HepG2 (cell line): ENCODE measurements around the gene PTPRF. TPM values are rescaled to one million over a fixed set of nuclear protein-coding genes. Genes with fewer than 3 reads are reported as not detected.

Experiments used
- ATAC-seq: fragments of 200-7000 bp; cut with Tn5 transposase; 3 replicates; pipeline ENCODE4 v1.9.1; 2020; ENCODE audit warnings: mild to moderate bottlenecking, moderate library complexity
- BruUV-seq: library from RNA; stranded (reverse); fragments of 400-500 nt; replicated peaks from 2 replicates; lab custom pipeline; 2021; lab: Mats Ljungman, UMichigan
- CTCF ChIA-PET: fragments of 300-600 bp; formaldehyde crosslinking; extraction: SDS; loops from one replicate; lab custom pipeline; 2021; ENCODE audit warnings: low total read pairs, inconsistent platforms, low intra/inter-chr PET ratio; lab: Yijun Ruan, JAX
- POLR2A ChIA-PET: fragments of 350-600 bp; sonication (Branson Sonifier 250); formaldehyde crosslinking; loops from one replicate; lab custom pipeline; 2020; ENCODE audit warnings: antibody characterized with exemption, inconsistent platforms; lab: Yijun Ruan, JAX
- DNase-seq: peaks from one replicate; pipeline ENCODE4 v3.0.0-alpha.2; 2015; ENCODE audit warnings: low spot score
- FAIRE-seq: peaks from 3 replicates; lab custom pipeline; 2011; peaks lifted over from hg19 to GRCh38; lab: Jason Lieb, UNC
- H2AFZ ChIP-seq: one replicate; pipeline ENCODE4 v1.6.1; 2011; ENCODE audit warnings: low read length, inconsistent platforms
- H3K27ac ChIP-seq: fragments of 300-600 bp; 3 replicates; pipeline ENCODE4 v1.8.0; 2011; ENCODE audit warnings: mixed run types, mild to moderate bottlenecking, mixed read lengths, low read length, inconsistent platforms; ENCODE audit not compliant: insufficient read depth; ENCODE audit errors: extremely low read length
- H3K27me3 ChIP-seq, 2 experiments: fragments of 200-600 bp in 1 of 2; 2 replicates in 1 of 2; 3 replicates in 1 of 2; pipeline versions ENCODE4 v1.6.0 to v1.8.0; 2011; ENCODE audit warnings: low read length in 2 of 2, mild to moderate bottlenecking in 2 of 2, moderate library complexity in 2 of 2, inconsistent platforms in 1 of 2; ENCODE audit not compliant: insufficient read depth in 2 of 2, control insufficient read depth in 1 of 2
- H3K36me3 ChIP-seq, 2 experiments: fragments of 200-600 bp in 1 of 2; replicated peaks in 1 of 2; 2 replicates in 1 of 2; 3 replicates in 1 of 2; pipeline versions ENCODE4 v1.5.1 to v1.8.0; 2011; ENCODE audit warnings: low read length in 2 of 2, inconsistent platforms in 1 of 2; ENCODE audit not compliant: insufficient read depth in 2 of 2, control insufficient read depth in 1 of 2
- H3K4me1 ChIP-seq: 2 replicates; pipeline ENCODE4 v1.5.1; 2012; ENCODE audit warnings: low read length, inconsistent platforms; ENCODE audit not compliant: insufficient read depth
- H3K4me2 ChIP-seq: 2 replicates; pipeline ENCODE4 v1.6.0; 2011; ENCODE audit warnings: low read depth, low read length, inconsistent platforms
- H3K4me3 ChIP-seq, 3 experiments: fragments of 200-600 bp in 1 of 3; sonication (generic), shearing (Covaris generic) in 1 of 3; replicated peaks in 1 of 3; 2 replicates each; pipeline ENCODE4 v1.5.1; 2011 to 2016; ENCODE audit warnings: low read length in 3 of 3, inconsistent platforms in 2 of 3, low read depth in 2 of 3, mild to moderate bottlenecking in 2 of 3, control low read depth in 1 of 3, mixed read lengths in 1 of 3; ENCODE audit not compliant: insufficient read depth in 1 of 3
- H3K79me2 ChIP-seq: one replicate; pipeline ENCODE4 v1.6.1; 2011; ENCODE audit warnings: low read length, inconsistent platforms; ENCODE audit not compliant: insufficient read depth
- H3K9ac ChIP-seq: 2 replicates; pipeline ENCODE4 v1.6.0; 2011; ENCODE audit warnings: mild to moderate bottlenecking, low read depth, low read length, inconsistent platforms; ENCODE audit not compliant: insufficient read depth
- H3K9me3 ChIP-seq: 2 replicates; pipeline ENCODE4 v1.5.1; 2012; ENCODE audit warnings: mild to moderate bottlenecking, low read length
- H4K20me1 ChIP-seq: 2 replicates; pipeline ENCODE4 v1.6.0; 2011; ENCODE audit warnings: inconsistent platforms, mild to moderate bottlenecking, low read length, moderate library complexity; ENCODE audit not compliant: insufficient read depth
- BRCA1 ChIP-seq: sonication (generic); formaldehyde crosslinking; IDR thresholded peaks from 2 replicates; pipeline ENCODE4 v1.4.0; 2020; ENCODE audit warnings: missing genetic modification reagents
- HOXA7 ChIP-seq: sonication (generic); formaldehyde crosslinking; IDR thresholded peaks from 2 replicates; pipeline ENCODE4 v1.8.1; 2022; ENCODE audit warnings: mild to moderate bottlenecking, missing genetic modification reagents, moderate library complexity
- KMT2B ChIP-seq: IDR thresholded peaks from 2 replicates; pipeline ENCODE4 v1.6.1; 2016; ENCODE audit warnings: missing genetic modification reagents, missing compliant biosample characterization
- NFE2L1 ChIP-seq: sonication (generic); formaldehyde crosslinking; IDR thresholded peaks from 2 replicates; pipeline ENCODE4 v1.4.0; 2020; ENCODE audit warnings: missing genetic modification reagents, mild to moderate bottlenecking, borderline replicate concordance
- NPAS2 ChIP-seq: sonication (generic); formaldehyde crosslinking; IDR thresholded peaks from 2 replicates; pipeline ENCODE4 v1.8.0; 2022; ENCODE audit warnings: mild to moderate bottlenecking, missing genetic modification reagents, borderline replicate concordance
- TRIM24 ChIP-seq: sonication (generic); formaldehyde crosslinking; IDR thresholded peaks from 2 replicates; pipeline ENCODE4 v1.8.0; 2022; ENCODE audit warnings: mild to moderate bottlenecking, missing genetic modification reagents
- ZNF232 ChIP-seq: sonication (generic); formaldehyde crosslinking; IDR thresholded peaks from 2 replicates; pipeline ENCODE4 v1.4.0; 2020; ENCODE audit warnings: missing genetic modification reagents, borderline replicate concordance
- ZNF672 ChIP-seq: sonication (generic); formaldehyde crosslinking; IDR thresholded peaks from 2 replicates; pipeline ENCODE4 v1.8.1; 2022; ENCODE audit warnings: missing genetic modification reagents
- ZNF839 ChIP-seq: sonication (generic); formaldehyde crosslinking; IDR thresholded peaks from 2 replicates; pipeline ENCODE4 v1.4.0; 2020; ENCODE audit warnings: missing genetic modification reagents, mild to moderate bottlenecking, borderline replicate concordance
- WGBS: methylation state at CpG from one replicate; pipeline ENCODE4 v1.1.6; 2017; ENCODE audit warnings: low lambda C conversion rate; 5-methylcytosine and 5-hydroxymethylcytosine counted together
- in situ Hi-C: cut with HindIII; loops from 2 replicates; pipeline ENCODE4 v1.10.0; 2017; ENCODE audit warnings: low pct_unique_long_range_greater_than_20kb; ENCODE audit not compliant: extremely low pct_ligation_motif_present
- intact Hi-C: fragments of 100-400 bp; cut with micrococcal nuclease; formaldehyde crosslinking; loops from one replicate; pipeline ENCODE4 v1.10.0; 2022; ENCODE audit not compliant: unreplicated experiment
- polyA plus RNA-seq, 8 experiments: library from polyadenylated mRNA; depleted of rRNA in 3 of 8; stranded (reverse) in 7 of 8; unstranded in 1 of 8; fragments of >200 nt; fragmentation: Illumina TruSeq in 4 of 8; extraction: Trizol in 4 of 8; gene quantifications; 2 replicates each; pipeline versions ENCODE4 v1.2.1 to v1.2.3, GENCODE V29; 2011 to 2016; ENCODE audit warnings: low read depth in 4 of 8, missing spikeins in 1 of 8, mixed read lengths in 1 of 8; ENCODE audit not compliant: insufficient read depth in 1 of 8
- total RNA-seq, 5 experiments: library from RNA; depleted of rRNA; stranded (reverse); fragments of >200 nt; fragmentation: Illumina TruSeq; extraction: Trizol; gene quantifications; 2 replicates each; pipeline ENCODE4 v1.2.3, GENCODE V29; 2016; ENCODE audit warnings: low read depth in 1 of 5
- TF ChIP-seq, protein P1 (sequence below): sonication (generic); formaldehyde crosslinking; IDR thresholded peaks from 2 replicates; pipeline ENCODE4 v1.4.0; 2020; ENCODE audit warnings: missing genetic modification reagents, low read depth, mild to moderate bottlenecking, borderline replicate concordance

Gene PTPRF
- total and polyA plus RNA-seq, 2 of the 13 experiments (the other 11 are each of a cell fraction or from before 2014, with no cell fraction given) = 55.9 to 167 TPM

DNA sequence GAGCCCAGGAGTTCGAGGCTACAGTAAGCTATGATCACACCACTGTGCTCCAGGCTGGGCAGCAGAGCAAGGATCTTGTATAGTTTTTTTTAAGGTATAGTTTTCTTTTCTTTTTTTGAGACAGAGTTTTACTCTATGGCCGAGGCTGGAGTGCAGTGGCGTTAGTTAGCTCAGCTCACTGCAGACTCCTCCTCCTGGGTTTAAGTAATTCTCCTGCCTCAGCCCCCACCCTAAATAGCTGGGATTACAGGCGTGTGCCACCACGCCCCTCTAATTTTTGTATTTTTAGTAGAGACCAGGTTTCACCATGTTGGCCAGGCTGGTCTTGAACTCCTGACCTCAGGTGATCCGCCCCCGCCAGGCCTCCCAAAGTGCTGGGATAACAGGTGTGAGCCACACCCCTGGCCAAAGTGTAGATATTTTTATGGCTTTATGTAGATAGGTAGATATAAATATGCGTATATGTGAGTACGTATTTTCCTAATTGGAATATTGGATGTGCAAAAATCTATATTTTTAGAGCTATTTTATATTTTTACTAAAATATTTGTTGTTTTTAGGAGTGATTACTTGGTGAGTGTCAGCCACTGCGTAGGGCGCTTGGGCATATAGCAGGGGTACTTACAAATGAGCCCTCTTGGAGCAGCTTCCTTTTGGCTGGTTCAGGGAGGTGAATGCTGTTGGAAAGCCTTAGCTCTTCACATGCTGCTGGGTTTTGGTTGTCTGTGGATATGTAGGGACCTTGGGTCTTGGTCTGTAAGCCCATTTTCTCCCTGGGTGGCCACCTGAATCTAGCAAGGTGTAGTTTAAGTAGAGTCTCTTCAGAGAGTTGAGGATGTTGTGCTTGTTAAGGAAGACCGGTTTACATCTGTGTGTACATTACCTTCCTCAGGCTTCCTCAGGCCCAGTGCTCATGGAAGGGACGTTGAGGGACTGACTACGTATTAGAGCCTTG is 128.8 kb downstream of the PTPRF start (continued):
- TF ChIP-seq HOXA7 (CRISPR knock-in tag) (no peak), ZNF672 (CRISPR knock-in tag) (no peak)

DNA sequence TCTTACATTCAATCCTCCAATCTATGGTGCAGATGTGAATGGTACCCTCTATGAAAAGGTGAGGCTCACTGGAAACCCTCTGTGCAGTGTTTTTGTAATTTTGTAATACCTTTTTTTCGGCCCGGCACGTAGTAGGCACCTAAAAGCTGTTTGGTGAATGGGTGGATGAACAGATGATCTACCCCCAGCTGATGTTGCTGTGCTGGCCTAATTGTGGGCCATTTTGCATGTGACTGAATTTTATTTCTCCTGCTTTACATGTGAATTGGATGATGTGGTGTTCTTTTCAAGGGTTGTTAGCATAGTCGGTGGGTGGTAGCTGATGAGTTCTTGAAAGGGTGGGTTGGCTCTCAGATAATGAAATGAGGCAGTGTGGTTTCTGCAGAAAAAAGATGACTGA is 129.7 kb downstream of the PTPRF start:
- ChIA-PET POLR2A (no interaction called here), CTCF (no interaction called here)
- no TSS peak for BruUV-seq
- H3K4me2 ChIP-seq = no peak overlapping the region
- WGBS = 99% methylated on average over 4 of the region's 4 CpGs
- intact Hi-C loops (no loop called here), in situ Hi-C loops (no loop called here)
- ATAC-seq (no peak), DNase-seq (no peak), FAIRE-seq (no peak)
- no peaks in the 10 kb centered on the region for H3K9me3 ChIP-seq
- H3K36me3 ChIP-seq = peaks cover 23 to 84% of the 10 kb centered on the region in 2 experiments
- no peak overlapping the region for H3K4me3 ChIP-seq
- H3K4me1 ChIP-seq = no peaks in the 10 kb centered on the region
- no peak overlapping the region for H3K9ac ChIP-seq
- H3K79me2 ChIP-seq = no peaks in the 10 kb centered on the region
- no peaks in the 10 kb centered on the region for H4K20me1 ChIP-seq
- H3K27me3 ChIP-seq = no peaks in the 10 kb centered on the region
- no peak overlapping the region for H3K27ac ChIP-seq
- no peak overlapping the region for H2AFZ ChIP-seq
- TF ChIP-seq, protein P1, sequence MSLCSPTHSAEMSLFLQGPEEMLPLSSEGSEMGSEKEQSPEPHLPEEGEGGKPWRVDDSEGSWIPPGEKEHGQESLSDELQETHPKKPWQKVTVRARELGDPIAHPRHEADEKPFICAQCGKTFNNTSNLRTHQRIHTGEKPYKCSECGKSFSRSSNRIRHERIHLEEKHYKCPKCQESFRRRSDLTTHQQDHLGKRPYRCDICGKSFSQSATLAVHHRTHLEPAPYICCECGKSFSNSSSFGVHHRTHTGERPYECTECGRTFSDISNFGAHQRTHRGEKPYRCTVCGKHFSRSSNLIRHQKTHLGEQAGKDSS (CRISPR knock-in tag) = no peak
- TF ChIP-seq TRIM24 (CRISPR knock-in tag) = no peak
- TF ChIP-seq KMT2B (CRISPR knock-in tag) = no peak
- TF ChIP-seq NFE2L1 = no peak
- no peak for TF ChIP-seq BRCA1
- no peak for TF ChIP-seq NPAS2
- TF ChIP-seq ZNF232 (CRISPR knock-in tag) = no peak
- no peak for TF ChIP-seq ZNF839 (CRISPR knock-in tag)
